ENCODE results near the gene NSD1. TPM values are rescaled to one million over a fixed set of nuclear protein-coding genes. Genes with fewer than 3 reads are reported as not detected.
"Not testable (repeated sequence)": the region's sequence is repeated elsewhere in the genome, so short reads cannot be mapped to it uniquely, and the experiment has no call there.

Gene NSD1
- total RNA-seq, 4 donors from 2014 or later, result 41.1 to 58.4 (median 49.5) TPM

- no peak for ATAC-seq
- Histone ChIP-seq H3K4me3 (peak overlapping the region; percentile 80 to 95), H3K9me3 (no peaks in the 10 kb centered on the region), H3K27ac (peak overlapping the region in 3 of 4 donors; percentile 85 to 91 (median 89)), H3K27me3 (no peaks in the 10 kb centered on the region), H3K36me3 (peaks cover 0 to 35% of the 10 kb centered on the region in 2 donors), H3K4me1 (peaks cover 0 to 59% (median 38%) of the 10 kb centered on the region in 3 donors)
- TF ChIP-seq EP300 (IDR thresholded peaks at IDR 0.05), result no peak
- TF ChIP-seq CTCF (IDR thresholded peaks at IDR 0.05), result no peak
- TF ChIP-seq POLR2A (IDR thresholded peaks at IDR 0.05), result no peak
- TF ChIP-seq POLR2AphosphoS5 (IDR thresholded peaks at IDR 0.05), result no peak
- WGBS, 2 donors (ENCODE audit: low coverage in 1 of 2), result 82 to 86% methylated on average over 1 to 2 of the region's 19 CpGs
Observed at GRCh38 chr5:177304392-177305119, 171.0 kb downstream of the NSD1 start.

GRCh38 chr5:177306103-177306640, 172.6 kb downstream of the NSD1 start:
- H3K9me3 ChIP-seq, H3K27ac ChIP-seq, ATAC-seq, H3K27me3 ChIP-seq, H3K4me3 ChIP-seq: not testable (repeated sequence)
- 88% methylated on average over 2 of the region's 11 CpGs; no CpG with 5 or more reads in 1 of the 2 donors for WGBS, 2 donors (ENCODE audit: low coverage in 1 of 2)
- Histone ChIP-seq H3K4me1 (peaks cover 0 to 52% (median 26%) of the 10 kb centered on the region in 3 donors), H3K36me3 (peaks cover 0 to 35% of the 10 kb centered on the region in 2 donors)

GRCh38 chr5:177306674-177307543, 173.3 kb downstream of the NSD1 start:
- H3K27ac ChIP-seq, result no peak overlapping the region
- peaks cover 0 to 31% of the 10 kb centered on the region in 2 donors for H3K36me3 ChIP-seq
- no peak for ATAC-seq
- no peak overlapping the region for H3K4me3 ChIP-seq
- H3K9me3 ChIP-seq, result no peaks in the 10 kb centered on the region
- WGBS, 2 donors (ENCODE audit: low coverage in 1 of 2), result 59 to 76% methylated on average over 3 to 7 of the region's 15 CpGs
- TF ChIP-seq CTCF (IDR thresholded peaks at IDR 0.05) (no peak), EP300 (IDR thresholded peaks at IDR 0.05) (no peak), POLR2A (IDR thresholded peaks at IDR 0.05) (no peak), POLR2AphosphoS5 (IDR thresholded peaks at IDR 0.05) (no peak)
- no peaks in the 10 kb centered on the region for H3K27me3 ChIP-seq
- H3K4me1 ChIP-seq, result peaks cover 0 to 52% (median 26%) of the 10 kb centered on the region in 3 donors

GRCh38 chr5:177307544-177308363, 174.2 kb downstream of the NSD1 start:
- Histone ChIP-seq H3K27ac (no peak overlapping the region), H3K9me3 (no peaks in the 10 kb centered on the region), H3K36me3 (peaks cover 0 to 31% of the 10 kb centered on the region in 2 donors), H3K4me1 (peaks cover 0 to 52% (median 25%) of the 10 kb centered on the region in 3 donors), H3K4me3 (no peak overlapping the region), H3K27me3 (no peaks in the 10 kb centered on the region)
- no peak for ATAC-seq
- TF ChIP-seq POLR2AphosphoS5 (IDR thresholded peaks at IDR 0.05), result no peak
- WGBS, 2 donors (ENCODE audit: low coverage in 1 of 2), result 56 to 65% methylated on average over 4 to 5 of the region's 43 CpGs

GRCh38 chr5:177308740-177309139, 175.2 kb downstream of the NSD1 start:
- Histone ChIP-seq H3K9me3 (no peaks in the 10 kb centered on the region), H3K4me1 (peaks cover 0 to 51% (median 23%) of the 10 kb centered on the region in 3 donors), H3K27ac (no peak overlapping the region), H3K4me3 (no peak overlapping the region), H3K36me3 (peaks cover 0 to 31% of the 10 kb centered on the region in 2 donors), H3K27me3 (no peaks in the 10 kb centered on the region)
- WGBS, 2 donors (ENCODE audit: low coverage in 1 of 2), result 50 to 85% methylated on average over 1 to 4 of the region's 11 CpGs
- no peak for ATAC-seq
- TF ChIP-seq EP300 (IDR thresholded peaks at IDR 0.05) (no peak), POLR2AphosphoS5 (IDR thresholded peaks at IDR 0.05) (no peak), CTCF (IDR thresholded peaks at IDR 0.05) (no peak), POLR2A (IDR thresholded peaks at IDR 0.05) (no peak)

Measured in gastroesophageal sphincter (tissue), 4 donors.